IPS-18a (cell line): ENCODE measurements around the gene ARF6.

Source experiments
- H3K27ac ChIP-seq: one replicate; pipeline ENCODE4 v1.5.1; 2013; ENCODE audit warnings: low read length
- H3K27me3 ChIP-seq: one replicate; pipeline ENCODE4 v1.6.1; 2013; ENCODE audit warnings: mild to moderate bottlenecking, low read length; ENCODE audit not compliant: control insufficient read depth, insufficient read depth
- H3K36me3 ChIP-seq: one replicate; pipeline ENCODE4 v1.6.1; 2013; ENCODE audit warnings: low read depth, low read length; ENCODE audit not compliant: control insufficient read depth
- H3K4me1 ChIP-seq: one replicate; pipeline ENCODE4 v1.6.1; 2013; ENCODE audit warnings: low read depth, low read length; ENCODE audit not compliant: control insufficient read depth
- H3K4me3 ChIP-seq: one replicate; pipeline ENCODE4 v1.5.1; 2013; ENCODE audit warnings: low read length
- H3K9ac ChIP-seq: one replicate; pipeline ENCODE4 v1.6.1; 2013; ENCODE audit warnings: mild to moderate bottlenecking, low read length, moderate library complexity
- H3K9me3 ChIP-seq: one replicate; pipeline ENCODE4 v1.6.1; 2013; ENCODE audit warnings: low read depth, low read length; ENCODE audit not compliant: control insufficient read depth

Gene ARF6

GRCh38 chr14:49918706-49919105, 25.8 kb downstream of the ARF6 start:
- no peak overlapping the region for H3K9ac ChIP-seq
- H3K9me3 ChIP-seq, result no peaks in the 10 kb centered on the region
- no peak overlapping the region for H3K4me3 ChIP-seq
- no peaks in the 10 kb centered on the region for H3K36me3 ChIP-seq
- H3K27me3 ChIP-seq, result no peaks in the 10 kb centered on the region
- H3K4me1 ChIP-seq, result no peaks in the 10 kb centered on the region
- no peak overlapping the region for H3K27ac ChIP-seq

GRCh38 chr14:49919825-49920659, 27.2 kb downstream of the ARF6 start:
- Histone ChIP-seq H3K9ac (no peak overlapping the region), H3K27me3 (no peaks in the 10 kb centered on the region), H3K9me3 (no peaks in the 10 kb centered on the region), H3K36me3 (no peaks in the 10 kb centered on the region), H3K27ac (no peak overlapping the region), H3K4me1 (no peaks in the 10 kb centered on the region), H3K4me3 (no peak overlapping the region)

DNA sequence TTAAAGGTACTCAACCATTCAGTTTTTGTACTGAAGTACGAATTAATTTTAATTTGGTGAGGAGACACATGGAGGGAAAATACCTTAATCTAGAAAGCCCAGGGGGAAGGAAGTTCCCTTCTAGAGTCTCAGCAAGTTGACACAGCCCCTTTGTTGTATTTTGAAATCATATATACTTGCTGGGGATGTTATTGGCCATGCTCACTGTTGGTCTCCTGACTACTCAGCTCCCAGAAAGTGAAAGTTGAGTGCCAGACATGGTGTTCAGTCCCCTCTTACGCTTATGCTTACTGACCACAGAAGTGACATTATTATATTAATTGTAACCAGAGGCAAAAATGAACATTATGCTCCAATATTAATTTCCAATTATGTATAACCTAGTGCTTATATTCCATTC, 28.1 kb downstream of the ARF6 start:
- no peaks in the 10 kb centered on the region for H3K36me3 ChIP-seq
- no peaks in the 10 kb centered on the region for H3K9me3 ChIP-seq
- no peak overlapping the region for H3K27ac ChIP-seq
- no peak overlapping the region for H3K9ac ChIP-seq
- H3K4me1 ChIP-seq, result no peaks in the 10 kb centered on the region
- no peaks in the 10 kb centered on the region for H3K27me3 ChIP-seq
- H3K4me3 ChIP-seq, result no peak overlapping the region

GRCh38 chr14:49921401-49921800, 28.5 kb downstream of the ARF6 start:
- no peak overlapping the region for H3K9ac ChIP-seq
- no peaks in the 10 kb centered on the region for H3K27me3 ChIP-seq
- H3K27ac ChIP-seq, result no peak overlapping the region
- no peaks in the 10 kb centered on the region for H3K36me3 ChIP-seq
- no peaks in the 10 kb centered on the region for H3K4me1 ChIP-seq
- no peak overlapping the region for H3K4me3 ChIP-seq
- H3K9me3 ChIP-seq, result no peaks in the 10 kb centered on the region

GRCh38 chr14:49923442-49923841, 30.6 kb downstream of the ARF6 start:
- H3K9me3 ChIP-seq, result no peaks in the 10 kb centered on the region
- H3K27ac ChIP-seq, result no peak overlapping the region
- H3K27me3 ChIP-seq, result no peaks in the 10 kb centered on the region
- no peaks in the 10 kb centered on the region for H3K4me1 ChIP-seq
- no peak overlapping the region for H3K4me3 ChIP-seq
- no peak overlapping the region for H3K9ac ChIP-seq
- H3K36me3 ChIP-seq, result no peaks in the 10 kb centered on the region

- no peak overlapping the region for H3K9ac ChIP-seq
- H3K4me3 ChIP-seq, result no peak overlapping the region
- no peaks in the 10 kb centered on the region for H3K9me3 ChIP-seq
- H3K4me1 ChIP-seq, result no peaks in the 10 kb centered on the region
- no peaks in the 10 kb centered on the region for H3K36me3 ChIP-seq
- no peak overlapping the region for H3K27ac ChIP-seq
- H3K27me3 ChIP-seq, result no peaks in the 10 kb centered on the region
Observed at GRCh38 chr14:49923881-49924280, 31.0 kb downstream of the ARF6 start.

DNA sequence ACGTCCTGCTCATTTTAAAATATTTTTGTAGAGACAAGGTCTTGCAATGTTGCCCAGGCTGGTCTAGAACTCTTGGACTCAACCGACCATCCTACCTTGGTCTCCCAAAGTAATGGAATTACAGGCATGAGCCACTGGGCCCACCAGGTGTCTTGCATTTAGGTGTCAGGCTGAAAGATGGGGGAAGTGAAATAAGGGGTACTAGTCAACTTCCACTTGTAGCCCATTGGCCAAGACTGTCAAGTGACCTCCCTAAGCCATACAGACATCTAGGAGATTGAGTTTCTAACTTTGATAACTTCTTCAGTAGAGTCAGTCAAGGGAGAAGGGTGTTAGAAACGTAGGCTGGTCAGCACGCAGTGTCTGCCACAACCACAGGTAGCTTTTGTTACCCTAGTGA, 32.0 kb downstream of the ARF6 start:
- H3K4me1 ChIP-seq, result no peaks in the 10 kb centered on the region

DNA sequence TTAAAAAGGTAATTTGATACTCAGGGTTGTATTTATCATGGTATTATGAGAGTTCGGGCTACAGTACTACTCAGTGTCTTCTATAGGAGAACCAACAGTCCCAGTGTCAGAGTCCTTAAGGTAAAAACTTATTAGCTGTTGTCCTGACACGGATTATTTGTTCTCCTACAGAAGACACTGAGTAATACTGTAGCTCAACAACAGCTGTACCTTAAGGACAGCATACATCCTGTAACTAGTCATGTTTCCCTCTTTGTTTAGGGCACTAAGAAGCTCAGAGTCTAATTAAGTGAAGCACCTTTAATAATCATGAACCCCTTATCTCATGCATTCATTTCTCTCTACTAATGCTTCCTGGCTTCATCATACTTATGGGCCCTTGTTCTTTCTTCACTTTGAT, 33.9 kb downstream of the ARF6 start:
- Histone ChIP-seq H3K27me3 (no peaks in the 10 kb centered on the region), H3K27ac (no peak overlapping the region), H3K9ac (no peak overlapping the region), H3K9me3 (no peaks in the 10 kb centered on the region), H3K36me3 (no peaks in the 10 kb centered on the region), H3K4me1 (no peaks in the 10 kb centered on the region), H3K4me3 (no peak overlapping the region)

More for the DNA sequence above, 32.0 kb downstream of the ARF6 start:
- Histone ChIP-seq H3K9ac (no peak overlapping the region), H3K27ac (no peak overlapping the region), H3K9me3 (no peaks in the 10 kb centered on the region), H3K4me3 (no peak overlapping the region), H3K36me3 (no peaks in the 10 kb centered on the region), H3K27me3 (no peaks in the 10 kb centered on the region)

DNA sequence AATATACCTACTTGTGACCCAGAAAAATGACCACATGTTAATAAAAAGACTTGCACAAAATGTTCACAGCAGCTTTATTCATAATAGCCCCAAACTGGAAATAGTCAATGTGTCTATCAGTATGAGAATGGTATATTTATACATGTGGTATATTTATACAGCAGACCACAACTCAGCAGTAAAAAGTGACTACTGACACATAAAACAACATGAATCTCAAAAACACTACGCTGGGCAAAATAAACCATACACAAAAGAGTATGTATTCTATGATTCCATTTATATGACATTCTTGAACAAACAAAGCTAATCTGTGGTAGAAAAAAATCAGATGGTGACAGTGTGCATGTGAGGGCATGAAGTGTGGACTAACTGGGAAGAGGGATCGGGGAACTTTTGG, 35.1 kb downstream of the ARF6 start:
- no peaks in the 10 kb centered on the region for H3K27me3 ChIP-seq
- no peaks in the 10 kb centered on the region for H3K36me3 ChIP-seq
- H3K9ac ChIP-seq, result no peak overlapping the region
- no peaks in the 10 kb centered on the region for H3K9me3 ChIP-seq
- no peaks in the 10 kb centered on the region for H3K4me1 ChIP-seq
- H3K4me3 ChIP-seq, result no peak overlapping the region
- H3K27ac ChIP-seq, result no peak overlapping the region

- no peaks in the 10 kb centered on the region for H3K4me1 ChIP-seq
- H3K27me3 ChIP-seq, result no peaks in the 10 kb centered on the region
- H3K36me3 ChIP-seq, result no peaks in the 10 kb centered on the region
- no peak overlapping the region for H3K4me3 ChIP-seq
- H3K9me3 ChIP-seq, result no peaks in the 10 kb centered on the region
- no peak overlapping the region for H3K9ac ChIP-seq
- H3K27ac ChIP-seq, result no peak overlapping the region
Observed at GRCh38 chr14:49930720-49931119, 37.8 kb downstream of the ARF6 start.

DNA sequence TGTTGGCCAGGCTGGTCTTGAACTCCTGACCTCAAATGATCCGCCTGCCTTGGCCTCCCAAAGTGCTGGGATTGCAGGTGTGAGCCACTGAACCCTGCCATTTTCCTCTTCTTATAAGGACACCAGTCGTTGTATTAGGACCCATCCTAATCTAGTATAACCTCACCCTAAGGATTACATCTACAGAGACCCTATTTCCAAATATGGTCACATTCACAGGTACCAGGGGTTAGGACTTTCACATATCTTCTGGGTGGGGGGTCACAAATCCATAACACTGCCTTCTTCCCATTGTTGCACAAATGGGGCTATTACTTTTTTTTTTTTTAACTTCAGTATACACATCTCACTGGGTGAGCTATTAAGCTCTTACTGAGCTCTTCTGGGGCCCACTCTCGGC, 38.6 kb downstream of the ARF6 start:
- no peaks in the 10 kb centered on the region for H3K27me3 ChIP-seq
- no peak overlapping the region for H3K4me3 ChIP-seq
- no peaks in the 10 kb centered on the region for H3K36me3 ChIP-seq
- H3K9ac ChIP-seq, result no peak overlapping the region
- H3K27ac ChIP-seq, result no peak overlapping the region
- H3K4me1 ChIP-seq, result no peaks in the 10 kb centered on the region
- no peaks in the 10 kb centered on the region for H3K9me3 ChIP-seq

- H3K9me3 ChIP-seq, result no peaks in the 10 kb centered on the region
- H3K27me3 ChIP-seq, result no peaks in the 10 kb centered on the region
- no peak overlapping the region for H3K9ac ChIP-seq
- H3K27ac ChIP-seq, result no peak overlapping the region
- no peaks in the 10 kb centered on the region for H3K4me1 ChIP-seq
- H3K36me3 ChIP-seq, result no peaks in the 10 kb centered on the region
- no peak overlapping the region for H3K4me3 ChIP-seq
Observed at GRCh38 chr14:49933128-49933527, 40.2 kb downstream of the ARF6 start.
